GM21786 (cell line): Measurements from ENCODE around the gene HDAC10.

Experiments
- ATAC-seq: cut with Tn5 transposase; IDR thresholded peaks from one replicate; pipeline ENCODE4 v1.9.1; 2021; ENCODE audit not compliant: unreplicated experiment

The HDAC10 gene, protein sequence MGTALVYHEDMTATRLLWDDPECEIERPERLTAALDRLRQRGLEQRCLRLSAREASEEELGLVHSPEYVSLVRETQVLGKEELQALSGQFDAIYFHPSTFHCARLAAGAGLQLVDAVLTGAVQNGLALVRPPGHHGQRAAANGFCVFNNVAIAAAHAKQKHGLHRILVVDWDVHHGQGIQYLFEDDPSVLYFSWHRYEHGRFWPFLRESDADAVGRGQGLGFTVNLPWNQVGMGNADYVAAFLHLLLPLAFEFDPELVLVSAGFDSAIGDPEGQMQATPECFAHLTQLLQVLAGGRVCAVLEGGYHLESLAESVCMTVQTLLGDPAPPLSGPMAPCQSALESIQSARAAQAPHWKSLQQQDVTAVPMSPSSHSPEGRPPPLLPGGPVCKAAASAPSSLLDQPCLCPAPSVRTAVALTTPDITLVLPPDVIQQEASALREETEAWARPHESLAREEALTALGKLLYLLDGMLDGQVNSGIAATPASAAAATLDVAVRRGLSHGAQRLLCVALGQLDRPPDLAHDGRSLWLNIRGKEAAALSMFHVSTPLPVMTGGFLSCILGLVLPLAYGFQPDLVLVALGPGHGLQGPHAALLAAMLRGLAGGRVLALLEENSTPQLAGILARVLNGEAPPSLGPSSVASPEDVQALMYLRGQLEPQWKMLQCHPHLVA

DNA sequence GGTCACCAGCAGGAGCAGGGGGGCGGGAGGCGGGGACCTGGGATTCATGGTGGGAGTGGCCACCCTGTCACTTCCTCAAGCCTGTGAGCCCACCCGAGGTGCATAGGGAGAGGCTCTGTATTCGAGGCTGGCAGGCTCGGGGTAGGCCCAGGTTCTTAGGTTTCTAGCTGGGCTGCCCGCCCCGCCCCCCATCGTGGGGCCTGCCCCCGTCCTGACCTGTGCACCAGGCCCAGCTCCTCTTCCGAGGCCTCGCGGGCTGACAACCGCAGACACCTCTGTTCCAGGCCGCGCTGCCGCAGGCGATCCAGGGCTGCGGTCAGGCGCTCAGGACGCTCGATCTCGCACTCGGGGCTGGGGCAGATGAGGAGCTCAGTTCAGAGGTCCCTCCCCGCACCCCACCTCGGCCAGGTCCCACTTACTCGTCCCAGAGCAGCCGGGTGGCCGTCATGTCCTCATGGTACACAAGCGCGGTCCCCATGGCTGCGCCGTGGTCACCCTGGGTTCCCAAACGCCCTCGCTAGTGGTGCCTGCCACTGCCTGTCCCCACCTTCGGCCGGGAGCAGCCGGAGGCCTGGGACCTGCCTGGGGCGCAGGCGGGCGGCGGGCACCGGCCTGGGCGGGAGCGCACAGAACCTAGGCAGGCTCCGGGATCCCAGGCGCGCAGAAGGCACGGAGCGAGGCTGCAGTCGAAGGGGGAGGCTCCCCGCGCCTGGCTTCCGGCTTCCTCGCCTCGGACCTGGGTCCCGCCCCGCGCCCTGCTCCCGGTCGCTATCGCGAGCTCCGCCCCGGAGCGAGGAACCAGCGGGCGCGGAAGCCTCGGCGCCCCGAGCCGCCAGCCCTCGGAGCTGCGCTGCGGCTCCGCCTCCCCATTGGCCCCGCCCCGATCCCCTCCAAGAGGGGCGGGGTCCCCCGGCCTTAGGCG is at the start of gene HDAC10:
HDAC10 (minus strand) TSS at position 711 of the 922 bp plus-strand sequence; CDS start at position 478, 233 bp downstream.
- peak; percentile 48 for ATAC-seq

DNA sequence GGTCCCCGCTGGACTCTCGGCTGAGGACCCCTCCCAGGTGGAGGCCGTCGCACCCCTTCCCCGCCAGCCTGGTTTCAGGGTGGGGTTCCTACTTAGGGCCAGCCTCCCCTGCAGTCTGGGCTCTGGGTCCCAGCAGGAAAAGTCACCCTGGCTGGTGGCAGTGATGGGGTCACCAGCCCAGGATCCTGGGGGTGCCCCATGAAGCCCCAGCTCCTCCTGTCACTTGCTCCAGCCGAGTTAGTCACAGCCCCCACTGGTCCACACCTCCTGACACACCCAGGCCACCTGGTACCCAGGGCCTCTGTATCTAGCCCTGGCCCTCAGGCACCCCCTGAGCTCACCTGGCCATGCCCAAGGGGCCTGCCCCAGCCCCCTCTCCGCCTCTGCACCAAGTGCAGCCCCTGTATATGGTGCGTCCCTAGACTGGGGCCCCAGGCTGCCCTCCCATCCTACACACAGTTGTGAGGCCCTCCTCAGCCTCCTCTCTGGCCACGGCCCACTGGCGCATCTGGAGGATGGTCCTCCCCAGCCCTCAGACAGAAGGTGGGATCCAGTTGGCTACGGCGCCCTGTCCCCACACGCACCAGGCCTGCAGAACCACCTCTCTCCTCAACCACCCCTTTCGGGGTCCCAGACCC is 49.7 kb upstream of the HDAC10 start:
- ATAC-seq, result no peak

DNA sequence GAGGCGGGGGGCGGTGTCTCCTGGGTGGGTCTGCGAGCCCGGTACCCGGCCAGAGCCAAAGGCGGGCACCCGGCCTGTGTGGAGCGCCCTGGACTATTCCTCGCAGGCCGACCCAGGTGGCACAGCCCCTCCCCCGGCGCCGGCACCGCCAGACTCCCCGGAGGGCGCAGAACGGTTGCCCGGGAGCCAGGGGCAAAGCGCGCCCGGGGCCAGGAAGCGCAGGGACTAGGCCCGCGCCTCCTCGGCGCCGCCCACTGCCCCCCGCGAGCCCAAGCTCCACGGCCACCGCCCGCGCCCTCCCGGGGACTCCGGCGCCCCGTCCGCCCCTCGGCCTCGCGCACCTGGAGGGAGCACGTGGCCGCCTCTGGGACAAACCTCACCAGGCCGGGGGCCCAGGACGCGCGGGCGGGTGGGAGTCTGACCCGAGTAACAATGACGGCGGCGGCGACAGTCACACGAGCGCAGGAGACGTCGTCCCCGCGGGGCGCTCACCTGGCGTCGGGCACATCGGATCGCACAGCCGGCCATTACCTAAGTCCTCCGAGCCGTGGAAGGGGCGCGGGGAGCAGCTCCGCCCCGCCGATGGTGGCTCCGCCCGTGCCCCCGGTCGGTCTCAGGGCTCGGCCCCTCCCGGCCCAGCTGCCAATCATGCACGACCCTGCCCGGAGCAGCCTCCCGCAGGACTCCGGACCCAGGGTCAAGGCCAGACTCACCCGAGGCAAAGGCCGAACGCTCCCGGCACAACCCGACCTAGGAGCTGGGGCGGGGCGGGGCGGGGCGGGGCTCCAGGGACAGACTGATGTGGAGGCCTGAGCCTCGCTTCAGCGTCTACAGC is 48.9 kb upstream of the HDAC10 start:
- ATAC-seq, result no peak

DNA sequence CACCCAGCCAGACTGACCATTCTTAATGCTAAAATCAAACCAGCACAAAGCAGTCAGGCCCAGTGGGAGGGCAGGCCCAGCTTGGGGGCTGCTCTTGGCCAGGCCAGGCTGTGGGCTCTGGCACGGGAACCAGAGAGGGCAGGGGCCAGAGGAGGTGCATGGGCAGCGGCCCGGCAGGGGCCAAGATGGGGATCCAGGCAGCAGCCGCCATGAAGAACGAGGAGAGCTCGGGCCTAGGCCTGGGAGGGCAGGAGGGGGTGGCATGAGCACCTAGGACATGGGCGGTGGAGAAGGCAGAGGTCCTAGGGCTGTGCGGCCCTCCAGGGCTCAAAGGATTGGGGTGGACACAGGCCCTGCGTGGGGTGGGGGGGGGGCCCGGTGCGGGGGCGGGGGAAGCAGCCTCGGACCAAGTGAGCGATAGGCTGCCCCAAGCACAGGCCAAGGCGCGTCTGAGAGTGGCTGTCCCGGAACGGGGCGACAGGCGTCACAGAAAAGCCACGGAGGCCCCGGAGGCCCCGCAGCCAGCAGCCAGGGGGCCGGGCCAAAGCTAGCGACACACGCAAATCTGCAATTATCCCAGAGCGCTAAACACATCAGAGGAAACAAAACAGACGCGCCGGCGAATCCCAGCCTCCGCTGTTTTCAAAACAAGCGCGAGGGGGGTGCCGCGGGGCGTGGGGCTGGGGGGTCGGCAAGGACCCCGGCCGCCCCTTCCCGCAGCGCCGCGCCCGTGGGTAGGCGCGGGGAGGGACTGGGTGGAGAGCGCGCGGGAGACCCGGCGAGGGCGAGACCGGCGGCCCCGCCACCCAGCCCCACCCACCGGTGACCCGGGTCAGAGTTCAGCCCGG is 48.1 kb upstream of the HDAC10 start:
- no peak for ATAC-seq

DNA sequence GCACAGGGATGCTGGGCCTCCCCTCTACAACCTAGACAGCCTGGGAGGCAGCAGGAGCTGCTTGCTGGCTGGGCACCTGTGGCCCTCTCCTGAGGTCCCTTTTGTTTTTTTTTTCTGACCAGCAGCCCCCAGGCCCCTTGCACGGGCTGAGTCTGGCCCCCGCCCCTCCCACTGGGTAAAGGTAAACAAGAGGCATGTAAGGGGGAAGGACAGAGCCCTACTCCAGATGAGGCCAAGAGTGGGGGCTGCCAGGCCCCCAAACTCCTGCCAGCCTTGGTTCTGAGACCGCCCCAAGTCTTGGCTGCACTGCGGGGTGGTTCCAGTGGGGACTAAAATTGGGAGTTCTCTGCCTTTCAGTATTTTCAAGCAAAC is 47.2 kb upstream of the HDAC10 start:
- no peak for ATAC-seq

DNA sequence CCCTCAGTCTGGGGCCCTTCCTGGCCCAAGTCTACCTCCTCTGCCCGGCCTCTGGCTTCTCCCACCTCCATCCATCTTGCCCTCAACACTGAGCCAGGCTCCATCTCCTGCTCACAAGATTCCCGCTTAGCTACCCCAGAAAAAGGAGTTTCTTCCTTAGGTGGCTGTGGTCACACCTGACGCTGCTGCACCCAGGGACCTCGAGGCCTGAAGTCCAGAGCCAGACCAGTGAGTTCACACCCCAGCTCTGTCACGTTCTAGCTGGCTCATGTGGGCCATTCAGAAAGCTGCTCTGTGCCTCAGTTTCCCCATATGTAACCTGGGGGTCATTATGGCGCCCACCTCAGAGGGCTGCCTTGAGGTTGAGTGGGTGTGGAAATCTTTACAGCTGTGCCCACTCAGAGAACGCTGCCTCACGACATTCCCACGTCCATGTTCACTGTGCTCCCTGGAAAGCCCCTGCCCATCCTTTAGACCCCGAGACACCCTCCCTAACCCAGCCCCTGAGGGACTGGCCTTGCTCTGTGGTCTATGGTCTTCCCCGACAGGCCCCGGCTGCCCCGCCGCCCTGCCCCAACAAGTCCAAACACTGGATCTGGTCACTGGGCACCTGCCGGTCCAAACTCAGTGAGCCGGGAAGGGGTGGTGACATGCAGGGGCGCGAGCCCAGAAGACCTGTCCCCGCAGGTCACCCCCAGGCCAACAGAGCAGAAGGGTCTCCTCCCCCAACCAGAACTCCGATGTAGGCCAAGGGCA is 46.6 kb upstream of the HDAC10 start:
- no peak for ATAC-seq

DNA sequence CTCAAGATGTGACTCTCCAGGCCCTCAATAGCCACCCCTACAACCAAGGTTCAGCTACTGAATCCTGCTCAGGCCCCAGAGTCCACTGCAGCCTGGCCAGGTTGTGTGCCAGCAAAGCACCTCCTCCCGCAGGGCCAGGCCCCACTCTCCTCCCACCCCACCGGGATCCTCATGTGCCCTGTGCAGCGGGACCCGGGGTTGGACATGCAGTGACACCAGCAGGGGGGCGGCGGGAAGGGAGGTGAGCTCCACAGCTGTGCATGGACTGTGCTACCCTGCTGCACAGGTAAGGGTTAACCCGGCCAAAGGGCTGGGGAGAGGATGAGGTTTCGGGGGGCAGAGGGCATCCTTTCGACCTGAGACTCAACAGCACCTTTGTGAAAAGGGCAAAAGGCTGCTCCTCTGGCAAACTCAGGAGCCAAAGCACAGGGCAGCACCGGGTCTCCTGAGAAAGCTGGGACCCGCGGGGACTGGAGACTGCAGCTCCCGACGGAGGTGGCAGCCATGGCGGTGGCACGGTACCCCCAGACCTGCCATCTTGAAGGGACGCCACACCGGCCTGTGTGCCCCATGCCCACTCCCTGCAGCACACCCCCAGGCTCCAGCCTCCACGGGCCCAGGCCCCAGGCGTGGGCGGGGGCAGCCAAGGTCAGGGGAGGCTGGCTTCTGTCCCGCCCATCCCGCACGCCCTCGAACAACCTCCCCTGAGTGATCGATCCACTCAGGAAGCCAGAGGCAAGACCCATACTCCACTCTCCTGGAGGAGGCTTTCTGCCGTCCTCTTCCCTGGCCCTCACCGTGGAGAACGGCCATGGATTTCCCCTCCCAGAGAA is 45.8 kb upstream of the HDAC10 start:
- ATAC-seq, result no peak

DNA sequence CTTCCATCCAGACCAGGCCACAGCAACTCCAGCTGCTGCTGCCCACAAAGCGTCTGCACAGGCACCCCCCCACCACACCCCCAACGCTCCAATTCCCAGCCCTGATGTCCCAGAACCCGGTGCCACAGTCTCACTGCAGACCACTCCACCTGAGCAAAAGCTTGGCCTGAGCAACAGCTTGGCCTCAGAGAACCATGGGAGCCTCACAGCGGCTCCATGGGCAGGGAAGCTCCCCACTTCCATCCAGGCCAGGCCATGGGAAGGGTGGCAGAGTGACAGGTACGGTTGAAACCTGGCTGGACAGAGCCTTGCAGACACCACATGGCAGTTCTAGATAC is 43.2 kb upstream of the HDAC10 start:
- no peak for ATAC-seq

DNA sequence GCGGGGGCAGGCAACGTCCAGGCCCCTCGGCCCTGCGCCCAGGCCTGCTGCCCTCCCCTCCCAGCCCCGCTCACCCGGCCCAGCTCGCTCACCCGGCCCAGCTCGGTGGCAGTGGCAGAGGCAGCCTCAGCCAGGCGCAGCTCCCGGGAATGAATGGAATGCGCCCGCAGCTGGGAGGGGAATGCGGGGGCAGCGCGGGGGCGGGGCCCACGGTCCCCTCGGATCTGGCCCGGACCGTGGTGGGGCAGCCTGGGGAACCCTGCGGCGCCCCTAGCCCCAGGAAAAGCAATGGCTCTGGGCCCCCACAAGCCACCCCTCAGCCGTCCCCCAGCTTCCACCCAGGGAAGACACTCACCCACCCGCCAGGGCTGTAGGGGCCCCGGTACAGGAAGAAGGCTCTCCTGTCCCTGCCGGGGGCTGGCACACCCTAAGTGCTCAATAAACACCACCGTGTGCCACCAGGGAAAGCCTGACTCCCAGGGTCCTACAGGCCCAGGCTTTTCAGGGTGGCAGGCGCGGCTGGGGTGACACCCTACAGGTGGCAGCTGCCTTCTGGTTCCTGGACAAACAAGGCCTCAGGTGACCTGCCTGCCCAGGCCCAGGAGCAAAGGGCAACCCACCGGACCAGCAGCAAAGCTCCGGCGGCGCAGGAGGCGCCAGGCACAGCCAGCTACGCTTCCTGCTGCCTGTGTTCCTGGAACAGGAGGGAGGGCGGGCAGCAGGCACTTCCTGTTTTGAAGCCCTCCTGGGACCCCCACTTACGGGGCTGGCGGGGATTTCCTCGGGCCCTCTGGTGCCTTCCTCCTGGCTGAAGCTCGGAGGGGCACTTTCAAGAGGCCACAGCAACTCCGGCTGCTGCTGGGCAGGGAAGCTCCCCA is 42.6 kb upstream of the HDAC10 start:
- ATAC-seq, result no peak

DNA sequence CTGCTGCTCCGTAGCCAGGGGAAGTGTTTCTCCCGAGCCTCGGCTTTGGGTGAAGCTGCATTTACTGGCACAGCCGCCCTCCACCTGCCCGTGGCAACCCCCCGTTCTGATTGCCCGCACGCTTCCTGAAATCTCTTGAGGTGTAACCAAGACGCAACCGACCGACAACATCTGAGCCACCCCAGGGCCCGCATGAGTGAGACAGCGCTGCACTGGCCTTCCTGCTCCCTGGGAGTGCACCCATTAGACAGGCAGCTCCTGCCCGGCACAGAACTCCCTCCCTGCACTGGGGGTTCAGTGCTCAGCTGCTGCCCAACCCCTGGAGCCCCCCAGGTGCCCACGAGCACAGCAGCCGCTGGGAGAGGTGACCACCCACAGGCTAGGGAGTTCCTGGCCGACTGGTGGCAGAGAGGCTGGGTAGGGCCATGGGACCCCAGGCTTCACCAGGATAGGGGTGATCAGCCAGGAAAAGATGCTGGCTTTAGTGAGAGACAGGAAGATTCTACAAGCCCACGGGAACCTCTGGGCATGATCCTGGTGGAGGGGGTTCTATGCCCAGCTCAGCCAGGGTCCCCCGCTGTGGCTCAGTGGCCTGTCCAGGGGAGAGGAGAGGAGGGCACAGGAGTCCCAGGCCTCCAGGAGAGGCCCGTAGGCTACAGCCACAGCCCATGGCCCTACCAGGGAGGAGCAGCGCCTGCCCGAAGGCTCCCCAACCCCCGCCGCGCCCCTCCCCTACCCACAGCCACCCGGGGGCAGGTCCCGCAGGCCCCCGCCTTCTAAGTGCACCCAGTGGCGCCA is 41.8 kb upstream of the HDAC10 start:
- ATAC-seq, result no peak

DNA sequence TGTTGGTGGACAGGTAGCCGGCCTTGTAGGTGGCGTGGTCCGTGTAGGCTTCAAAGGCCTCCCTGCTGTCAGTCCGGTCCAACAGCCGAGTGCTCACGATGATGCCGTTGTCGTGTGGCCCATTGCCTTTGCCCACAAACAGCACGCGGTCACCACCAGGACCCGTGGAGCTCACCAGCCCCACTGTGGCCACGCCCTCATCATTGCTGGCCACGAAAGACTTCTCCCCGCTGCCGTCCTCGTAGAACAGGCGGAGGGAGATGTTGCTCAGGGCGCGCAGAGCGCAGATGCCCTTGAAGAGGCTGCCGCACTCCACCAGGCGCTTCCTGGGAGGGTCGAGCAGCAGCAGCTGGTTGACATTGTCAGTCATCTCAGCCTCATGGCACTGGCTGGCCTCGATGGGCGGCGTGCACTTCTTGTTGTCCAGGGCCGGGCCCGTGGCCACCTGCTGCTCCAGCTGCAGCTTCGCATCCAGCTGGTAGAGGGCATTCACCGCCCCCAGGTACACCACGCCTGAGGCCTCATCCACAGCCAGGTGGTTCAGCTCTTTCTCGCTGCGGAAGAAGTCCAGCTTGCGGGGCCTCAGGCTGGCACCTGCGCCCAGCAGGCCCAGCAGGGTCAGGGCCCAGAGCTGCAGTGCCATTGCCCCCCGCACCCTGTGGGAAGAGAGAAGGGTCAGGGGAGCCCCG is 39.0 kb upstream of the HDAC10 start:
- ATAC-seq, result no peak

DNA sequence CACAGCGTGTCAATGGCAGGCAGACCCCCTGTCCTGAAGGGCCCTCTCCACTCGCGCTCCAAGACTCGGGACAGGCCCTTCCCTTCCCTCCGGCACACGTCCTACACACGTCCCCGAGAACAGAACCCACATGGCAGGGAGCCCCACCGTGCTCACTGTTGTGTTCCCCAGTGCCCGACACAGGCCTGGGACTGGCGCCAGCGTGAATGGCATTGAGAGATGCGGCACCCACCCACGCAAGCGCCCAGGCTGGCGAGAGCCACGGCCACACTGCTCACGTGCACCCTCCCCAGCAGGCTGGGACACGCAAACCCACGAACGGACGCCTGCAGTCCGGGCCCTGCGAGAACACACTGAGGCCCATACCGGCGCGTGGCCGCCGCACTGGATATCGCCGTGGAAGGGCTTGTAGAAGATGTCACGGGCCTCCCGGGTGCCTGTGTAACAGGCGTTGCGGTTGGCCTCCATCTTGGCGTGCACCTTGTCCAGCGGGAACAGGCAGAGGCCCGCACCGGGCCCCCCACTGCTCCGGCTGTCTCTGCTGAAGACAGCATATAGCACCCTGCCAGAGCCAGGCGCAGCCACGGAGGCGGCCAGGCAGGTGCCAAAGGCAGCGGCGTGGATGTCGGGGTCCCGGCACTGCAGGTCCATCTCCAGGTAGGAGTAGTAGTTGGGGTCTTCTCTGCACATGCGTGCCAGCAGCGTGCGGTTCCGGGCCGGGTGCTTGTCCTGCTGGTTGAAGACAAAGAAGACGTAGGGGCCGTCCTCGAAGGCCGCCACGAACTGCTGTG is 38.3 kb upstream of the HDAC10 start:
- ATAC-seq, result no peak

DNA sequence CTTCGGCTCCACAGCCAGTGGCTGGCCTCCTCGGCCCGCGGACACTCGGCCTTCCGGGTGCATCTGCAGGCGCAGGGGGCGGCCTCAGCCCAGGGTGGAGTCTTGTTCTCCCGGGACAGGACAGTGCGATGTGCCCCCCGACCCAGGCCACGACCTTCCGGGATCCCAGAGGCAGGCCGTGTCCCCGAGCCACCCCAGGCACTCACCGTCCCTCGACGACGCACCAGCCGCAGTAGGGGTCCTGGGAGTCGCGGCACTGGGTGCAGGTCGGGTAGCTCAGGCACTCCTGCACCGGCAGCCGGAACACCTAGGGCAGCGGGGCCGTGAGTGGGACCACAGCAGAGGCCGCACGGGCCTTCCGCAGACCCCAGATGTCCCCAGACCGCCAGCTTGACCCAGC is 36.7 kb upstream of the HDAC10 start:
- ATAC-seq, result no peak

DNA sequence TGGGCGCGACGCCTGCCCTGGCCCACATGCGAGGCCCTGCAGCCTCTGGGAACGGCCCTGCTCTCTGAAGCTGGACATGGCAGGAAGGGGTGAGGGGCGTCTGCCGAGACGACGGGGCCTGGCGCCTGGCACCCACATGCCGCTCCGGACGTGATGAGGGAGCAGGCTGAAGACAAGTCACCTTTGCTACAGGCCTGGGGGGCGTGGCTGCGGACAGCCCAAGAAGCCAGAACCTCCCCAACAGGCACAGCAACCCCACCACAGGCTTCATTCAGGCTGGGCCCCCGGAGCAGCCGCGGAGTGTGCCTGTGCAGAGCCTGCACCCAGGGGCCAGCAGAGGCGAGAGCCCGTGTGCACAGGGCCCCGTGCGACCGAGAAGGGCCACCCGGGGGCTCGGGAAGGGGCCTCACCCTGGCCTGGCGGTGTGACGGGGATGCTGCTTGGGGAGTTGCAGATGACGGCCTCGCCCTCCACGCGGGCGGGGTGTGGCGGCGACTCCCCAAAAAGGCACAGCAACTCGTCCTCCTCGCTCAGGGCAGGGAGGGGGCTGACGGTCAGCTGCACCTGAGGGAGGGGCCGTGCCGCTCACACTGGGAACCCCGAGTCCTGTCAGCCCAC is 35.7 kb upstream of the HDAC10 start:
- ATAC-seq, result no peak
